H1 (cell line): ENCODE results near the gene SCAF1. TPM values are rescaled to one million over a fixed set of nuclear protein-coding genes. Genes with fewer than 3 reads are reported as not detected.

Experiments
- CTCF ChIA-PET: fragments of 300-600 bp; sonication (Branson Sonifier 250); formaldehyde crosslinking; loops from one replicate; lab custom pipeline; 2021; ENCODE audit not compliant: partially characterized antibody; lab: Charles Lee
- POLR2A ChIA-PET: fragments of 300-600 bp; sonication (Branson Sonifier 250); formaldehyde crosslinking; loops from one replicate; lab custom pipeline; 2021; ENCODE audit warnings: inconsistent platforms; ENCODE audit not compliant: partially characterized antibody; lab: Charles Lee
- DNase-seq, 2 experiments: peaks; one replicate each; pipeline versions ENCODE4 v3.0.0 to v3.0.0-alpha.2; 2010 to 2022; ENCODE audit warnings: low spot score in 2 of 2, low read depth in 1 of 2, mixed read lengths in 1 of 2
- FAIRE-seq: peaks from 2 replicates; lab custom pipeline; 2011; peaks lifted over from hg19 to GRCh38; lab: Jason Lieb, UNC
- H2AFZ ChIP-seq: 2 replicates; pipeline ENCODE4 v1.8.1; 2012; ENCODE audit warnings: low read length, inconsistent platforms
- H2AK5ac ChIP-seq: 2 replicates; pipeline ENCODE4 v1.6.1; 2013; ENCODE audit warnings: low read depth, low read length
- H2BK120ac ChIP-seq: replicated peaks from 2 replicates; pipeline ENCODE3; 2013; ENCODE audit warnings: low read depth, low read length, inconsistent platforms
- H2BK12ac ChIP-seq: 2 replicates; pipeline ENCODE4 v1.6.1; 2013; ENCODE audit warnings: low read depth, low read length
- H2BK15ac ChIP-seq: 2 replicates; pipeline ENCODE4 v1.6.1; 2013; ENCODE audit warnings: low read length
- H2BK20ac ChIP-seq: 2 replicates; pipeline ENCODE4 v1.6.1; 2013; ENCODE audit warnings: low read length
- H2BK5ac ChIP-seq: 2 replicates; pipeline ENCODE4 v1.6.1; 2013; ENCODE audit warnings: low read depth, low read length
- H3K14ac ChIP-seq: 2 replicates; pipeline ENCODE4 v1.6.1; 2013; ENCODE audit warnings: inconsistent platforms; ENCODE audit not compliant: insufficient read length
- H3K18ac ChIP-seq: 2 replicates; pipeline ENCODE4 v1.6.1; 2013; ENCODE audit warnings: low read length; ENCODE audit errors: extremely low read depth
- H3K23ac ChIP-seq: 2 replicates; pipeline ENCODE4 v1.6.1; 2013; ENCODE audit warnings: inconsistent platforms; ENCODE audit not compliant: insufficient read length
- H3K23me2 ChIP-seq: 2 replicates; pipeline ENCODE4 v1.6.1; 2013; ENCODE audit warnings: low read depth, low read length
- H3K27ac ChIP-seq: 2 replicates; pipeline ENCODE4 v1.6.1; 2011; ENCODE audit warnings: low read depth, low read length, inconsistent platforms
- H3K27me3 ChIP-seq, 4 experiments: replicated peaks in 1 of 4; 1 replicate in 1 of 4; 2 replicates in 3 of 4; pipeline versions ENCODE4 v1.6.1 to v1.8.1; 2011 to 2013; ENCODE audit warnings: low read length in 3 of 4, mild to moderate bottlenecking in 3 of 4, inconsistent platforms in 2 of 4, mixed read lengths in 2 of 4, moderate library complexity in 1 of 4; ENCODE audit not compliant: control insufficient read depth in 3 of 4, insufficient read depth in 3 of 4; ENCODE audit errors: extremely low read depth in 1 of 4
- H3K36me3 ChIP-seq, 4 experiments: 2 replicates each; pipeline versions ENCODE4 v1.6.1 to v1.8.1; 2011 to 2013; ENCODE audit warnings: mild to moderate bottlenecking in 4 of 4, low read length in 3 of 4, moderate library complexity in 2 of 4, control low read depth in 1 of 4, inconsistent platforms in 1 of 4; ENCODE audit not compliant: insufficient read depth in 4 of 4, control insufficient read depth in 2 of 4
- H3K4ac ChIP-seq: replicated peaks from 2 replicates; pipeline ENCODE3; 2013; ENCODE audit warnings: low read length, low read depth, mixed read lengths, inconsistent platforms; ENCODE audit not compliant: insufficient read length
- H3K4me1 ChIP-seq, 4 experiments: replicated peaks in 1 of 4; 1 replicate in 1 of 4; 2 replicates in 3 of 4; pipeline versions ENCODE4 v1.6.1 to v1.8.1; 2011 to 2013; ENCODE audit warnings: low read length in 3 of 4, inconsistent platforms in 2 of 4, mixed read lengths in 1 of 4; ENCODE audit not compliant: insufficient read depth in 4 of 4, control insufficient read depth in 3 of 4
- H3K4me2 ChIP-seq, 2 experiments: 2 replicates each; pipeline versions ENCODE4 v1.6.1 to v1.8.1; 2011 to 2013; ENCODE audit warnings: low read depth in 2 of 2, low read length in 2 of 2, control low read depth in 1 of 2, inconsistent platforms in 1 of 2, mild to moderate bottlenecking in 1 of 2; ENCODE audit not compliant: insufficient read depth in 1 of 2
- H3K4me3 ChIP-seq, 4 experiments: fragments of 200-600, 300-600 bp in 1 of 4; sonication (generic), shearing (Covaris generic), sonication (Bioruptor Twin) in 1 of 4; 2 replicates each; pipeline versions ENCODE4 v1.5.1 to v1.8.1; 2011 to 2016; ENCODE audit warnings: low read length in 4 of 4, low read depth in 3 of 4, control low read depth in 2 of 4, inconsistent platforms in 2 of 4, mild to moderate bottlenecking in 2 of 4, mixed read lengths in 1 of 4, moderate library complexity in 1 of 4; ENCODE audit not compliant: insufficient read depth in 2 of 4; ENCODE audit errors: extremely low read depth in 1 of 4
- H3K56ac ChIP-seq: replicated peaks from 2 replicates; pipeline ENCODE3; 2013; ENCODE audit warnings: low read depth, mild to moderate bottlenecking, mixed read lengths, low read length, inconsistent platforms; ENCODE audit not compliant: insufficient read length
- H3K79me1 ChIP-seq: 2 replicates; pipeline ENCODE4 v1.6.1; 2013; ENCODE audit warnings: low read depth, low read length, control low read depth
- H3K79me2 ChIP-seq, 2 experiments: 2 replicates each; pipeline versions ENCODE4 v1.6.1 to v1.8.1; 2012 to 2013; ENCODE audit warnings: low read length in 2 of 2, mild to moderate bottlenecking in 2 of 2, inconsistent platforms in 1 of 2; ENCODE audit not compliant: insufficient read depth in 2 of 2, control insufficient read depth in 1 of 2
- H3K9ac ChIP-seq, 4 experiments: replicated peaks in 1 of 4; 1 replicate in 1 of 4; 2 replicates in 3 of 4; pipeline versions ENCODE4 v1.6.1 to v1.8.1; 2011 to 2013; ENCODE audit warnings: low read depth in 3 of 4, low read length in 3 of 4, control low read depth in 2 of 4, mild to moderate bottlenecking in 2 of 4, moderate library complexity in 2 of 4, inconsistent platforms in 1 of 4; ENCODE audit errors: extremely low read depth in 1 of 4
- H3K9me3 ChIP-seq, 2 experiments: 2 replicates each; pipeline versions ENCODE4 v1.6.1 to v1.8.1; 2012 to 2013; ENCODE audit warnings: mild to moderate bottlenecking in 2 of 2, moderate library complexity in 2 of 2, control low read depth in 1 of 2, inconsistent platforms in 1 of 2, low read depth in 1 of 2, low read length in 1 of 2, mixed read lengths in 1 of 2; ENCODE audit not compliant: insufficient read depth in 2 of 2
- H4K20me1 ChIP-seq, 2 experiments: replicated peaks in 1 of 2; 2 replicates each; pipeline versions ENCODE3 to v1.8.1; 2011 to 2013; ENCODE audit warnings: inconsistent platforms in 2 of 2, low read length in 2 of 2, mild to moderate bottlenecking in 1 of 2; ENCODE audit not compliant: insufficient read depth in 2 of 2, control insufficient read depth in 1 of 2
- H4K5ac ChIP-seq: 2 replicates; pipeline ENCODE4 v1.6.1; 2013; ENCODE audit warnings: low read length, low read depth, mixed read lengths, inconsistent platforms; ENCODE audit not compliant: insufficient read length
- H4K8ac ChIP-seq: 2 replicates; pipeline ENCODE4 v1.8.0; 2013; ENCODE audit warnings: mild to moderate bottlenecking, moderate library complexity, low read length, inconsistent platforms; ENCODE audit not compliant: insufficient read depth; ENCODE audit errors: extremely low read depth
- H4K91ac ChIP-seq: replicated peaks from 2 replicates; pipeline ENCODE3; 2013; ENCODE audit warnings: low read length, mixed read lengths, inconsistent platforms; ENCODE audit not compliant: insufficient read length
- BRCA1 ChIP-seq: IDR thresholded peaks from 2 replicates; pipeline ENCODE4 v1.6.1; 2012; ENCODE audit warnings: low read depth, low read length, improper control_type of control experiment
- CHD1 ChIP-seq: IDR thresholded peaks from 2 replicates; pipeline ENCODE4 v1.6.1; 2012; ENCODE audit warnings: low read depth, low read length, improper control_type of control experiment
- FOSL1 ChIP-seq: IDR thresholded peaks from 2 replicates; pipeline ENCODE4 v1.6.1; 2011; ENCODE audit warnings: mild to moderate bottlenecking, low read depth, low read length, moderate library complexity; ENCODE audit not compliant: insufficient read depth
- HDAC2 ChIP-seq, 2 experiments: fragments of 300-600 bp in 1 of 2; sonication (generic) in 1 of 2; IDR thresholded peaks; 2 replicates each; pipeline ENCODE4 v1.6.1; 2011 to 2012; ENCODE audit warnings: low read depth in 2 of 2, low read length in 2 of 2, mild to moderate bottlenecking in 2 of 2, moderate library complexity in 2 of 2, borderline replicate concordance in 1 of 2, inconsistent platforms in 1 of 2
- NRF1 ChIP-seq: IDR thresholded peaks from 2 replicates; pipeline ENCODE4 v1.6.1; 2011; ENCODE audit warnings: mild to moderate bottlenecking, low read depth, low read length, improper control_type of control experiment
- POLR2A ChIP-seq, 2 experiments: IDR thresholded peaks; 1 replicate in 1 of 2; 2 replicates in 1 of 2; pipeline ENCODE4 v1.6.1; 2011; ENCODE audit warnings: low read depth in 2 of 2, low read length in 2 of 2, mild to moderate bottlenecking in 2 of 2; ENCODE audit errors: control extremely low read depth in 1 of 2
- WGBS, 2 experiments: shearing (Covaris generic) in 1 of 2; methylation state at CpG; one replicate each; pipeline versions ENCODE4 v1.1.6 to v1.1.7; 2013 to 2015; ENCODE audit warnings: low lambda C conversion rate in 2 of 2, mixed read lengths in 2 of 2, inconsistent platforms in 1 of 2, low coverage in 1 of 2, missing lambda C conversion rate in 1 of 2; ENCODE audit not compliant: insufficient replicate concordance in 2 of 2, insufficient coverage in 1 of 2, insufficient read length in 1 of 2; ENCODE audit errors: extremely low coverage in 1 of 2, missing lambda C conversion rate in 1 of 2; 5-methylcytosine and 5-hydroxymethylcytosine counted together
- polyA plus RNA-seq, 7 experiments: library from polyadenylated mRNA; depleted of rRNA in 3 of 7; stranded (reverse) in 5 of 7; unstranded in 2 of 7; fragments of >200 nt in 5 of 7; fragments of 200-250 nt in 2 of 7; gene quantifications; 1 replicate in 5 of 7; 2 replicates in 1 of 7; 4 replicates in 1 of 7; pipeline versions ENCODE4 v1.2.1 to v1.2.3, GENCODE V29; 2011 to 2013; ENCODE audit warnings: missing spikeins in 2 of 7, mixed read lengths in 2 of 7
- total RNA-seq: library from RNA; stranded (reverse); fragmentation: NEBNext Ultra II Directional; extraction: Animal tissue kit (Norgen Biotek cat#: 25700); gene quantifications from 2 replicates; pipeline ENCODE4 v1.2.1, GENCODE V29; 2021

SCAF1 gene
- total and polyA plus RNA-seq, 2 of the 8 experiments (the other 6 are each of a cell fraction or from before 2014, with no cell fraction given), result 9.7 to 81.7 TPM

DNA sequence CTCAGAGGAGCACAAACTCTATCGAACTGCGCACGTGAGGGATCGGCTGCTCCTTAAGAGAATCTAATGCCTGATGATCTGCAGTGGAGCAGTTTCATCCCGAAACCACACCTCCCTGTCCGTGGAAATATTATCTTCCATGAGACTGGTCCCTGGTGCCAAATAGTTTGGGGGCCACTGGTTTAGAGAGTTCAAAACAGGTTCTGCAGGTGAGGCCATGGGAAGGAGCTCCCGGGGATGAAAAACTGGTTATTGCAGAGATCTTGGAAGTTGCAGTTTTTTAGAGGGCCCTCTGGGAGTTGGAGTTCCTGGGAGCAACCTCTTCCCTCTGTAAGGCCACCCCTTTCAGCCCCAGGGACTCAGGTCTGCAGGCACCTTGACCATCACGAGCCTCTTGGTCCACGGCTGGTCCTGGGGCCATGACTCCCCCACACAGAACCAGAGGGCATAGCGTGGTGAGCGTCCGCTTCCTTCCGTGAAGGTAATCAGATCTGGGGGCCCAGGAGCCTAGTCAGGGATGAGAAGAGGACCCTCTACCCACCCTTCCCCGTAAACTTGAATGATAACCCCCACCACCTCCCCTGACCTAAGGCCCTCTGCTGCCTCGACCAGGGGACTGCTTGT lies 18.4 kb downstream of the SCAF1 start:
- no peak overlapping the region for H3K18ac ChIP-seq
- H2BK12ac ChIP-seq, result no peak overlapping the region
- TF ChIP-seq HDAC2 (IDR thresholded peaks at IDR 0.05; ENCODE audit: borderline replicate concordance in 1 of 2, low read depth in 2 of 2, low read length in 2 of 2), result no peak
- no peak for TF ChIP-seq FOSL1
- TF ChIP-seq POLR2A (IDR thresholded peaks at IDR 0.05; ENCODE audit: control extremely low read depth in 1 of 2, low read depth in 2 of 2, low read length in 2 of 2), result peak; percentile 21 to 39; a peak in 2 of 3 replicates
- no peak for TF ChIP-seq CHD1
- no peak for TF ChIP-seq BRCA1
- TF ChIP-seq NRF1, result no peak
- H3K4me1 ChIP-seq, result peaks cover 0 to 18% (median 6%) of the 10 kb centered on the region in 4 experiments; a peak in 4 of 7 replicates
- no peak overlapping the region for H2BK15ac ChIP-seq
- 97% methylated on average over 10 of the region's 15 CpGs; no CpG with 5 or more reads in 1 of the 2 experiments for WGBS, 2 experiments
- H3K56ac ChIP-seq, result no peak overlapping the region
- H4K5ac ChIP-seq, result no peak overlapping the region
- H3K9ac ChIP-seq, result no peak overlapping the region
- peaks cover 13 to 20% of the 10 kb centered on the region in 2 experiments for H4K20me1 ChIP-seq
- no peak overlapping the region for H3K4ac ChIP-seq
- no peak overlapping the region for H4K91ac ChIP-seq
- no peak overlapping the region for H3K4me3 ChIP-seq
- ChIA-PET CTCF (interaction anchor here (0.6 to 4.4 kb wide), 6 partner anchors 10 to 162 kb away, joined by 3 to 28 read pairs (median 4); no protein-coding TSS in a partner anchor), POLR2A (interaction anchor here (2.2 to 18.0 kb wide), 3 partner anchors 14 to 48 kb away, joined by 4 to 275 read pairs (median 236); partner anchors contain the start of genes PRMT1, RRAS and SCAF1)
- no peak overlapping the region for H3K4me2 ChIP-seq
- H2BK20ac ChIP-seq, result no peak overlapping the region
- FAIRE-seq (no peak), DNase-seq (no peak)
- peaks cover 9 to 11% of the 10 kb centered on the region in 2 experiments for H3K9me3 ChIP-seq
- no peak overlapping the region for H2BK5ac ChIP-seq
- H3K27me3 ChIP-seq, result no peaks in the 10 kb centered on the region
- H4K8ac ChIP-seq, result no peak overlapping the region
- peaks cover 5% of the 10 kb centered on the region; the same call in 1 of the 2 replicates for H3K79me1 ChIP-seq
- H3K36me3 ChIP-seq, result peaks cover 18 to 59% (median 47%) of the 10 kb centered on the region in 4 experiments; a peak in 7 of 8 replicates
- no peak overlapping the region for H2AK5ac ChIP-seq
- no peak overlapping the region for H3K14ac ChIP-seq
- no peak overlapping the region for H3K23ac ChIP-seq
- peaks cover 11% of the 10 kb centered on the region for H3K23me2 ChIP-seq
- H3K79me2 ChIP-seq, result peaks cover 0 to 13% of the 10 kb centered on the region in 2 experiments; a peak in 2 of 4 replicates
- no peak overlapping the region for H3K27ac ChIP-seq
- no peak overlapping the region for H2BK120ac ChIP-seq
- H2AFZ ChIP-seq, result no peak overlapping the region
